CD4-positive, alpha-beta memory T cell (primary cell): ENCODE data around the gene CTAGE6. TPM values are rescaled to one million over a fixed set of nuclear protein-coding genes. Genes with fewer than 3 reads are reported as not detected.
"Not testable (repeated sequence)": the region's sequence is repeated elsewhere in the genome, so short reads cannot be mapped to it uniquely, and the experiment has no call there.

Experiments
- CTCF ChIA-PET: fragments of 350-600 bp; sonication (Branson Sonifier 250); formaldehyde crosslinking; loops from one replicate; lab custom pipeline; 2021; ENCODE audit warnings: inconsistent platforms; ENCODE audit not compliant: partially characterized antibody; lab: Charles Lee
- POLR2A ChIA-PET: fragments of 350-600 bp; sonication (Branson Sonifier 250); formaldehyde crosslinking; loops from one replicate; lab custom pipeline; 2021; ENCODE audit not compliant: partially characterized antibody; lab: Charles Lee
- DNase-seq, 5 donors: peaks; one replicate each; pipeline versions ENCODE4 v3.0.0 to v3.0.0-alpha.2; 2020 to 2022; ENCODE audit warnings: mixed read lengths in 1 of 5
- H3K27ac ChIP-seq: one replicate; pipeline ENCODE4 v1.7.0; 2013; ENCODE audit warnings: low read depth, low read length
- H3K27me3 ChIP-seq: 2 replicates; pipeline ENCODE4 v1.7.0; 2013; ENCODE audit warnings: mild to moderate bottlenecking, low read length, moderate library complexity; ENCODE audit not compliant: insufficient read depth
- H3K36me3 ChIP-seq: 2 replicates; pipeline ENCODE4 v1.7.0; 2013; ENCODE audit warnings: mild to moderate bottlenecking, low read length, moderate library complexity; ENCODE audit not compliant: insufficient read depth
- H3K4me1 ChIP-seq: 2 replicates; pipeline ENCODE4 v1.7.0; 2013; ENCODE audit warnings: mild to moderate bottlenecking, low read length, moderate library complexity; ENCODE audit not compliant: insufficient read depth
- H3K4me3 ChIP-seq, 2 donors: one replicate each; pipeline ENCODE4 v1.7.0; 2013; ENCODE audit warnings: low read length in 2 of 2, mild to moderate bottlenecking in 1 of 2
- H3K9me3 ChIP-seq, 2 donors: one replicate each; pipeline ENCODE4 v1.7.0; 2013; ENCODE audit warnings: low read length in 2 of 2, control low read depth in 1 of 2; ENCODE audit not compliant: control insufficient read depth in 1 of 2
- H3K27ac Mint-ChIP-seq, 7 donors: one replicate each; pipeline ENCODE4 v1.8.0; 2020 to 2021; ENCODE audit warnings: mixed read lengths in 7 of 7, mild to moderate bottlenecking in 6 of 7, inconsistent platforms in 3 of 7, moderate library complexity in 3 of 7
- H3K27me3 Mint-ChIP-seq, 2 donors: one replicate each; pipeline ENCODE4 v1.8.0; 2020 to 2021; ENCODE audit warnings: mixed read lengths in 2 of 2
- H3K36me3 Mint-ChIP-seq, 2 donors: one replicate each; pipeline ENCODE4 v1.8.0; 2020 to 2021; ENCODE audit warnings: mixed read lengths in 2 of 2, inconsistent platforms in 1 of 2, mild to moderate bottlenecking in 1 of 2
- H3K4me1 Mint-ChIP-seq, 4 donors: one replicate each; pipeline ENCODE4 v1.8.0; 2020 to 2021; ENCODE audit warnings: mixed read lengths in 4 of 4, mild to moderate bottlenecking in 1 of 4
- H3K4me3 Mint-ChIP-seq, 8 donors: one replicate each; pipeline ENCODE4 v1.8.0; 2020 to 2021; ENCODE audit warnings: mixed read lengths in 8 of 8, mild to moderate bottlenecking in 7 of 8, moderate library complexity in 6 of 8, inconsistent platforms in 3 of 8
- H3K9me3 Mint-ChIP-seq, 8 donors: one replicate each; pipeline ENCODE4 v1.8.0; 2020 to 2021; ENCODE audit warnings: mixed read lengths in 8 of 8, mild to moderate bottlenecking in 5 of 8, inconsistent platforms in 3 of 8, moderate library complexity in 1 of 8
- intact Hi-C: fragments of 100-400 bp; cut with micrococcal nuclease; formaldehyde crosslinking; loops from one replicate; pipeline ENCODE4 v1.15.1; 2023
- polyA plus RNA-seq, 2 donors: library from polyadenylated mRNA; unstranded; fragments of 300-500 nt; fragmentation: Illumina TruSeq; gene quantifications; one replicate each; pipeline ENCODE4 v1.2.3, GENCODE V29; 2021
- total RNA-seq, 2 experiments: library from RNA; stranded (reverse); gene quantifications; one replicate each; pipeline ENCODE4 v1.2.3, GENCODE V29; 2021

The CTAGE6 gene
- total RNA-seq (1 to 10 TPM; 2.5 to 3.8 TPM), polyA plus RNA-seq (under 1 TPM in 1 of 2 donors, not detected in 1; 0.40 TPM)

GRCh38 chr7:143757596-143757995 lies at the start of gene CTAGE6:
TSS of gene CTAGE6 (minus strand) at chr7:143757696. CDS start at chr7:143757658, 38 bp downstream.
- H3K36me3 ChIP-seq, intact Hi-C loops, CTCF ChIA-PET, H3K4me1 Mint-ChIP-seq, H3K9me3 Mint-ChIP-seq, H3K27me3 Mint-ChIP-seq, H3K27ac Mint-ChIP-seq, H3K4me3 Mint-ChIP-seq, POLR2A ChIA-PET, H3K4me3 ChIP-seq, DNase-seq, H3K27ac ChIP-seq, H3K4me1 ChIP-seq, H3K9me3 ChIP-seq, H3K36me3 Mint-ChIP-seq, H3K27me3 ChIP-seq: not testable (repeated sequence)

GRCh38 chr7:143806664-143807071 lies 49.2 kb upstream of the CTAGE6 start:
- POLR2A ChIA-PET, CTCF ChIA-PET, H3K4me1 ChIP-seq, H3K27me3 ChIP-seq, H3K36me3 Mint-ChIP-seq, H3K27ac ChIP-seq, H3K9me3 Mint-ChIP-seq, H3K27ac Mint-ChIP-seq, H3K4me3 ChIP-seq, DNase-seq, H3K27me3 Mint-ChIP-seq, H3K4me1 Mint-ChIP-seq, H3K9me3 ChIP-seq, H3K4me3 Mint-ChIP-seq, intact Hi-C loops, H3K36me3 ChIP-seq: not testable (repeated sequence)

GRCh38 chr7:143797896-143798290 lies 40.4 kb upstream of the CTAGE6 start:
- DNase-seq, H3K9me3 Mint-ChIP-seq, H3K27me3 Mint-ChIP-seq, H3K9me3 ChIP-seq, CTCF ChIA-PET, intact Hi-C loops, H3K36me3 ChIP-seq, POLR2A ChIA-PET, H3K4me3 Mint-ChIP-seq, H3K4me1 Mint-ChIP-seq, H3K27ac ChIP-seq, H3K4me1 ChIP-seq, H3K36me3 Mint-ChIP-seq, H3K27me3 ChIP-seq, H3K4me3 ChIP-seq, H3K27ac Mint-ChIP-seq: not testable (repeated sequence)

- H3K36me3 Mint-ChIP-seq, H3K9me3 Mint-ChIP-seq, H3K4me3 ChIP-seq, POLR2A ChIA-PET, H3K36me3 ChIP-seq, H3K27ac ChIP-seq, DNase-seq, H3K27me3 ChIP-seq, H3K4me3 Mint-ChIP-seq, H3K9me3 ChIP-seq, H3K4me1 ChIP-seq, intact Hi-C loops, H3K4me1 Mint-ChIP-seq, CTCF ChIA-PET, H3K27ac Mint-ChIP-seq, H3K27me3 Mint-ChIP-seq: not testable (repeated sequence)
Measured at GRCh38 chr7:143797119-143797895, 39.8 kb upstream of the CTAGE6 start.

- POLR2A ChIA-PET, H3K9me3 Mint-ChIP-seq: not testable (repeated sequence)
Measured at GRCh38 chr7:143795653-143796052, 38.2 kb upstream of the CTAGE6 start.

GRCh38 chr7:143792633-143793032 lies 35.1 kb upstream of the CTAGE6 start:
- H3K27ac ChIP-seq, H3K36me3 ChIP-seq, H3K36me3 Mint-ChIP-seq, CTCF ChIA-PET, H3K27me3 Mint-ChIP-seq, POLR2A ChIA-PET, H3K27ac Mint-ChIP-seq, H3K9me3 Mint-ChIP-seq, H3K9me3 ChIP-seq, H3K27me3 ChIP-seq, H3K4me3 ChIP-seq, H3K4me3 Mint-ChIP-seq, DNase-seq, intact Hi-C loops, H3K4me1 ChIP-seq, H3K4me1 Mint-ChIP-seq: not testable (repeated sequence)

More at GRCh38 chr7:143795653-143796052, 38.2 kb upstream of the CTAGE6 start:
- H3K4me1 Mint-ChIP-seq, DNase-seq, intact Hi-C loops, H3K4me3 ChIP-seq, H3K36me3 ChIP-seq, H3K36me3 Mint-ChIP-seq, H3K4me1 ChIP-seq, H3K27me3 ChIP-seq, H3K9me3 ChIP-seq, H3K27ac ChIP-seq, CTCF ChIA-PET, H3K27me3 Mint-ChIP-seq, H3K27ac Mint-ChIP-seq, H3K4me3 Mint-ChIP-seq: not testable (repeated sequence)

- H3K4me3 Mint-ChIP-seq, H3K4me3 ChIP-seq, H3K9me3 Mint-ChIP-seq, H3K4me1 Mint-ChIP-seq, H3K27me3 Mint-ChIP-seq, H3K9me3 ChIP-seq, H3K36me3 Mint-ChIP-seq, H3K27ac Mint-ChIP-seq, H3K27ac ChIP-seq, intact Hi-C loops, H3K36me3 ChIP-seq, POLR2A ChIA-PET, DNase-seq, H3K27me3 ChIP-seq, H3K4me1 ChIP-seq, CTCF ChIA-PET: not testable (repeated sequence)
Measured at GRCh38 chr7:143785415-143786182, 28.1 kb upstream of the CTAGE6 start.
